ENCODE data around the gene OTOG. TPM values are rescaled to one million over a fixed set of nuclear protein-coding genes. Genes with fewer than 3 reads are reported as not detected.

The OTOG gene
- total RNA-seq, 1 experiment from 2014 or later, result not detected

DNA sequence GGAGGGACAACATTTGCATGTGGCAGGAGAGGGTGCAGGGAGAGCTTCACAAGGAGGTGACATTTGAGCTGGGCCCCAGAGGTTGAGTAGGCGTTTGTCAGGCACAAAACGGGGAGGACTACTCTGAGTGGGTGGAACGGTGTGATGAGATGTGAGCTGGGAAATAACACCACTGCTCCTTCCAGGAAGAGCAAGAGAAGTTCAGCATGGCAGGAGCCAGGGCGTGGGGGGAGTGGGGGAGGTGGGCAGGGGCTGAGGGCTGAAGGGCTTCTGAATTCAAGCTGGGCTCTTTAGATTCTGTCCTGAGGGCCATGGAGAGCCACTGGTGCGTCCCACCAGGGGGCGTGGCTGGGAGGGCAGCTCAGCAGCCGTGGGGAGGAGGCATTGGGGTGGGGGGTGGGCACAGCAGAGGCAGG is 54.2 kb downstream of the OTOG start:
- POLR2A ChIA-PET, result no interaction called here
- Mint-ChIP-seq H3K4me3 (ENCODE audit: unreplicated experiment) (no peak overlapping the region), H3K4me1 (ENCODE audit: insufficient read depth, unreplicated experiment) (no peaks in the 10 kb centered on the region), H3K9me3 (ENCODE audit: unreplicated experiment) (no peaks in the 10 kb centered on the region), H3K36me3 (ENCODE audit: insufficient read depth, unreplicated experiment) (no peaks in the 10 kb centered on the region), H3K27me3 (ENCODE audit: insufficient read depth, unreplicated experiment) (peaks cover 10% of the 10 kb centered on the region), H3K27ac (ENCODE audit: low read depth, unreplicated experiment) (no peak overlapping the region)
- intact Hi-C loops (cut with micrococcal nuclease), result no loop called here
- no peak for DNase-seq (ENCODE audit: unreplicated experiment)
- CTCF ChIA-PET, result interaction anchor here (0.7 to 3.7 kb wide), 10 partner anchors 8 to 387 kb away, joined by 3 to 47 read pairs (median 4); no protein-coding TSS in a partner anchor
- BruUV-seq (replicated peaks), result no TSS peak
- TF ChIP-seq, protein P1, sequence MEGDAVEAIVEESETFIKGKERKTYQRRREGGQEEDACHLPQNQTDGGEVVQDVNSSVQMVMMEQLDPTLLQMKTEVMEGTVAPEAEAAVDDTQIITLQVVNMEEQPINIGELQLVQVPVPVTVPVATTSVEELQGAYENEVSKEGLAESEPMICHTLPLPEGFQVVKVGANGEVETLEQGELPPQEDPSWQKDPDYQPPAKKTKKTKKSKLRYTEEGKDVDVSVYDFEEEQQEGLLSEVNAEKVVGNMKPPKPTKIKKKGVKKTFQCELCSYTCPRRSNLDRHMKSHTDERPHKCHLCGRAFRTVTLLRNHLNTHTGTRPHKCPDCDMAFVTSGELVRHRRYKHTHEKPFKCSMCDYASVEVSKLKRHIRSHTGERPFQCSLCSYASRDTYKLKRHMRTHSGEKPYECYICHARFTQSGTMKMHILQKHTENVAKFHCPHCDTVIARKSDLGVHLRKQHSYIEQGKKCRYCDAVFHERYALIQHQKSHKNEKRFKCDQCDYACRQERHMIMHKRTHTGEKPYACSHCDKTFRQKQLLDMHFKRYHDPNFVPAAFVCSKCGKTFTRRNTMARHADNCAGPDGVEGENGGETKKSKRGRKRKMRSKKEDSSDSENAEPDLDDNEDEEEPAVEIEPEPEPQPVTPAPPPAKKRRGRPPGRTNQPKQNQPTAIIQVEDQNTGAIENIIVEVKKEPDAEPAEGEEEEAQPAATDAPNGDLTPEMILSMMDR (IDR thresholded peaks at IDR 0.05; ENCODE audit: unreplicated experiment), result no peak

DNA sequence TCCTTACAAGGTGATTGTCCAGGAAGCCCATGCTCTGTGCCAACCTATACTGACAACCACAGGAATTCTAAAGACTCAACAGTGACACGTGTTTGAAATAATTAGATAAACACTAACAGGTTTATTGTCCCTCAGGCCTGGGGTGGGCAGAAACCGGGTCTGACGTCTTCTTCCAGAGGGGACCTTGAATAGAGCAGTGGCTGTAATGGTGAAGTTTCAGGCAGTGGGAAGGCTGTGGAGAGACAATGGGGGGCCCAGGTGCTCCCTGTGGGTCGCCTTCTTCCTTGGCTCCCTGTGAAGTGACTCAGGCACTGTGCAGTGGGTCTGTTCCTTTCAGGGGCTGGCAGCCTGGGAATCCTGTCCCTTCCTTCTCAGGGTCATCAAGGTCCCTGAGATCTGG is 54.6 kb downstream of the OTOG start:
- peaks cover 6% of the 10 kb centered on the region for H3K27me3 Mint-ChIP-seq (ENCODE audit: insufficient read depth, unreplicated experiment)
- ChIA-PET POLR2A (no interaction called here), CTCF (interaction anchor here (0.8 to 3.7 kb wide), 9 partner anchors 9 to 377 kb away, joined by 3 to 47 read pairs (median 5); no protein-coding TSS in a partner anchor)
- TF ChIP-seq, protein P1 (IDR thresholded peaks at IDR 0.05; ENCODE audit: unreplicated experiment), result no peak
- no peak for DNase-seq (ENCODE audit: unreplicated experiment)
- no TSS peak for BruUV-seq (replicated peaks)
- no peaks in the 10 kb centered on the region for H3K9me3 Mint-ChIP-seq (ENCODE audit: unreplicated experiment)
- no peaks in the 10 kb centered on the region for H3K4me1 Mint-ChIP-seq (ENCODE audit: insufficient read depth, unreplicated experiment)
- H3K27ac Mint-ChIP-seq (ENCODE audit: low read depth, unreplicated experiment), result no peak overlapping the region
- no peaks in the 10 kb centered on the region for H3K36me3 Mint-ChIP-seq (ENCODE audit: insufficient read depth, unreplicated experiment)
- intact Hi-C loops (cut with micrococcal nuclease), result no loop called here
- H3K4me3 Mint-ChIP-seq (ENCODE audit: unreplicated experiment), result no peak overlapping the region

DNA sequence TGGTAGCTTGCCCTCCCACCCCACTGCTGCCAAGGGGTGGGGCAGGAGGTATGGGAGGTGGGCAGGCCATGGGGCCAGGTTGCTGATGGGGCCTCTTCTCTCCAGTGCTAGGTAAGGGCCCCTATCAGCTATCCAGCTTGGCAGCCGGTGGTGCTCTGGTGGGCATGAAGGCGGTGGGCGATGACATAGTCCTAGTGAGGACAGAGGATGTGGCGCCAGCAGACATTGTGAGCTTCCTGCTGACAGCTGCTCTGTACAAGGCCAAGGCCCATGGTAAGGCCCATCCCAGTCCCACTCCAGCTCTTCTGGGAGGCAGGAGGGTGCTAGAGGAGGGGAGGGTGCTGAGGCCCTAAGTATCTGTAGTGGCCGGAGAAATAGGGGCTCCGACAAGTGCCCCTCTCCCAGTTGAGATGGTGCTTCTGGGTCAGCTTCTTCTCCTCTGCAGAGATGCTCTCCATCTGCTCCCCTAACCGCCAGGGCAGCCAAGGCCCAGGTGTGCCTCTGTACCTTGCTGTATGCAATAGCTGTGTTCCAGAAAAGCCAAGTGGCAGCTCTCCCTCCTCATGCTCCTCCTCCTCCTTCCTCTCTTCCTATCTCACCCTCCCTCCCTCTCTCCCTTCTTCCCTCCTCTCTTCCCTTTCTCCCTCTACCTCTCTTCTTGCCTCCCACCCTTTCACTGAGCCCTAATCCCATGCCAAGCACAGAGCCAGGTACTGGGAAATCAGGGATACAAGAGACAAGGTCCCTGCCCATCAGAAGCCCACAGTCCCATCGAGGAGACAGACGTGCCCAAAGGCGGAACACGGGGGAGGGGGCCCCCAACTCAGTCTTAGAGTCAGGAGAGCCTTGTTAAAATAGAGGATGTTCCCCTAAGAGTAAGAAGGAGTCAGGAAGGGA is 55.3 kb downstream of the OTOG start:
- Mint-ChIP-seq H3K4me3 (ENCODE audit: unreplicated experiment) (no peak overlapping the region), H3K27ac (ENCODE audit: low read depth, unreplicated experiment) (no peak overlapping the region), H3K4me1 (ENCODE audit: insufficient read depth, unreplicated experiment) (no peaks in the 10 kb centered on the region), H3K9me3 (ENCODE audit: unreplicated experiment) (no peaks in the 10 kb centered on the region), H3K36me3 (ENCODE audit: insufficient read depth, unreplicated experiment) (no peaks in the 10 kb centered on the region), H3K27me3 (ENCODE audit: insufficient read depth, unreplicated experiment) (no peaks in the 10 kb centered on the region)
- TF ChIP-seq, protein P1 (IDR thresholded peaks at IDR 0.05; ENCODE audit: unreplicated experiment), result no peak
- BruUV-seq (replicated peaks), result no TSS peak
- intact Hi-C loops (cut with micrococcal nuclease), result no loop called here
- CTCF ChIA-PET, result interaction anchor here (0.6 to 3.7 kb wide), 10 partner anchors 9 to 376 kb away, joined by 3 to 34 read pairs (median 4); no protein-coding TSS in a partner anchor
- POLR2A ChIA-PET, result no interaction called here
- DNase-seq (ENCODE audit: unreplicated experiment), result no peak

DNA sequence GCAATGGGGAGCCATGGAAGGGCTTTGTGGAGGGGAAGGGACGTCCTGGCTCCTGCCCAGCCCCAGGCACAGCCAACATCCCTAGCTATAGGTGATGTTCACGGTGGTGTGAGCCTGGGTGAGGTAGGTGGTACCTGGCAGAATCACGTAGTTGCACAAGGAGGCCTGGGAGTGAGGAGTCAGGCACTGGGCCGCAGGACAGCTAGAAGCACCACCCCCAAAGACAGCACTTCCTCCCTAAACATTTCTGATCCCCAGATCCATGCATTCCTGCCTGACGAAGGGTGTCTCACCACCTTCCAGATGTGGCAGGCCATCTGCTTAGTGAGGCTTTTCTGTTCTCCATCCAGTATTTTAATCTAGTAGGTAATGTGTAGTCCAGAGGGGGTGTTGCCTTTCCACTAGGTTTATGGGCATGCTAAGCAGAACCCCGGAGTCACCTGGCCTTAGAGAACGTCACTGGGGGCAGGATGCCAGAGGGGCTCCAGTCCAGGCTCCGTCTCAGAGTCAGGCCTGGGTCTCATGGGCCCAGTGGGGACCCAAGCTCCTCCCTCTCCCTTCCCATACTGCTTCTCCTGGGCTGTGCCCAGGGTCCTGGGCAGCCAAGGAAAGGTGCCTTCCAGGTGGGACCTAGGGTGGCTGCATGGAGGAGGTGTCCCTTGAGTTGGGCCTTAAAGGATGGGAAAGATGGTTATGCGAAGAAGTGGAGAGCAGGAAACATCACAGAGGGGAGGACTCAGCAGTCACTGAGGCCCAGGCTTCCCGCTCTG is 56.2 kb downstream of the OTOG start:
- TF ChIP-seq, protein P1 (IDR thresholded peaks at IDR 0.05; ENCODE audit: unreplicated experiment), result no peak
- H3K4me3 Mint-ChIP-seq (ENCODE audit: unreplicated experiment), result no peak overlapping the region
- no peak overlapping the region for H3K27ac Mint-ChIP-seq (ENCODE audit: low read depth, unreplicated experiment)
- H3K36me3 Mint-ChIP-seq (ENCODE audit: insufficient read depth, unreplicated experiment), result no peaks in the 10 kb centered on the region
- DNase-seq (ENCODE audit: unreplicated experiment), result no peak
- no peaks in the 10 kb centered on the region for H3K27me3 Mint-ChIP-seq (ENCODE audit: insufficient read depth, unreplicated experiment)
- BruUV-seq (replicated peaks), result no TSS peak
- H3K4me1 Mint-ChIP-seq (ENCODE audit: insufficient read depth, unreplicated experiment), result no peaks in the 10 kb centered on the region
- CTCF ChIA-PET, result interaction anchor here (0.6 to 3.7 kb wide), 9 partner anchors 23 to 377 kb away, joined by 3 to 34 read pairs (median 3); no protein-coding TSS in a partner anchor
- no peaks in the 10 kb centered on the region for H3K9me3 Mint-ChIP-seq (ENCODE audit: unreplicated experiment)
- POLR2A ChIA-PET, result no interaction called here
- intact Hi-C loops (cut with micrococcal nuclease), result no loop called here

Measured in MCF 10A (cell line).